ENCODE results near the gene MROH7. TPM values are rescaled to one million over a fixed set of nuclear protein-coding genes. Genes with fewer than 3 reads are reported as not detected.

MROH7 gene
- total and polyA plus RNA-seq, 2 donors: 3.0 to 7.5 TPM

DNA sequence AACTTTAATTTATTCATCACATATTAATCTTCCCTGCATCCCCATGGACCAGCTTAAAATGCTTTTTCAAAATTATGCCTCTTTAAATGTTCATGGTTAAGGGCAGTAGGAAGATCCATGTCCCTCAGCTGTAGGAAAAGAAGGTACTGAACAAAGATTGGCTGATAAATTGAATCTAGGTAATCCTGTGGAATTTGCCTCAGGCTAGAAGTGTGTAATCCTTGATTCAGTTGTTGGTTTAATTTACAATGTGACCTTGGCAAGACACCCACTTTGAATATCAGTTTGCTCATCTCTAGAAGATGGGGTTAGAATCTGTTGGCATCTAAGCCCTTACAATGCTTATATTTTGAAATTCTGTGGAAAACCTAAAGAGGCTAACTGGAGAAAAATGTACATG is 80.1 kb downstream of the MROH7 start:
- peaks cover 16% of the 10 kb centered on the region for H3K36me3 ChIP-seq (ENCODE audit: insufficient read depth)
- no peak for DNase-seq (ENCODE audit: extremely low spot score)
- no peak overlapping the region for H3K27ac ChIP-seq (ENCODE audit: low read depth)

DNA sequence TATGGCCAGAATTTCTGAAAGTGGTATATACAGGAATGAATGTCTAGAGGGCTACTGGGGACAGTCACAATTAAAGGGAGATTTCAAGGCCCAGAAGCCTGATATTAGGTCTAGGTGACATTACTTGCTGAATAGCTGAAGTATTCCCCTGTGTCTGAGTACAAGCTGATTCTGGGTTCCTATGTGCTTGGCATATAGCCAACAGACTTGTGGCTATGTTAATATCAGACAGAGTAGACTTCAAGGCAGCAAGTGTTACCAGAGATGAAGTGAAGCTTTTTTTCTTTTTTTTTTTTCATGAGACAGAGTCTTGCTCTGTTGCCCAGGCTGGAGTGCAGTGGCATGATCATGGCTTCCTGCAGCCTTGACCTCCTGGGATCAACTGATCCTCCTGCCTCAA is 82.4 kb downstream of the MROH7 start:
- no peaks in the 10 kb centered on the region for H3K4me1 ChIP-seq (ENCODE audit: insufficient read depth)
- peaks cover 13% of the 10 kb centered on the region for H3K36me3 ChIP-seq (ENCODE audit: insufficient read depth)
- H3K27ac ChIP-seq (ENCODE audit: low read depth): no peak overlapping the region
- H3K4me3 ChIP-seq (ENCODE audit: low read depth, low read length): no peak overlapping the region
- DNase-seq (ENCODE audit: extremely low spot score): no peak

More for the DNA sequence above, 80.1 kb downstream of the MROH7 start:
- no peak overlapping the region for H3K4me3 ChIP-seq (ENCODE audit: low read depth, low read length)
- H3K4me1 ChIP-seq (ENCODE audit: insufficient read depth): no peaks in the 10 kb centered on the region

GRCh38 chr1:54724771-54725170 is 83.2 kb downstream of the MROH7 start:
- 100% methylated on average over 1 of the region's 1 CpG for WGBS

DNA sequence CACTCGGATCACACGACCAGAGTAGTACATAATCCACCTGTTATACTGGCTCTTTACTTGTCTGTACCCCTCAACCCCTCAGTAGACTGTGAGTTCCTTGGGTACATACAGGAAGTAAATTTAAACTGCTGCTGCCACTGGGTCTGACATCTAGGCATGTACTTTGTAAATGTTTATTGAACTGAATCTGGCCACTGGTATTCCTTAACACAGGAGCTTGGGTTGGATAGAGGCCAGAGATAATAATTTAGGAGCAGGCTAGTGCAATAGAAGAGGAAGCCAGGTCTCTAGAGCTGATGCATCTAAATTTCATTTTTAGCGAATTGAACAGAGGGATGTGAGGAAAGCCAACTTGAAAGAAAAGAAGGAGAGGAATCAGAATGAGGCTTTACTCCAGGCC is 86.4 kb downstream of the MROH7 start:
- Histone ChIP-seq H3K36me3 (ENCODE audit: insufficient read depth) (peaks cover 12% of the 10 kb centered on the region), H3K27ac (ENCODE audit: low read depth) (no peak overlapping the region), H3K4me3 (ENCODE audit: low read depth, low read length) (no peak overlapping the region), H3K4me1 (ENCODE audit: insufficient read depth) (no peaks in the 10 kb centered on the region)
- 54% methylated on average over 3 of the region's 3 CpGs for WGBS
- no peak for DNase-seq (ENCODE audit: extremely low spot score)

More at GRCh38 chr1:54724771-54725170, 83.2 kb downstream of the MROH7 start:
- no peaks in the 10 kb centered on the region for H3K4me1 ChIP-seq (ENCODE audit: insufficient read depth)
- peaks cover 10% of the 10 kb centered on the region for H3K36me3 ChIP-seq (ENCODE audit: insufficient read depth)
- no peak for DNase-seq (ENCODE audit: extremely low spot score)
- H3K27ac ChIP-seq (ENCODE audit: low read depth): no peak overlapping the region
- no peak overlapping the region for H3K4me3 ChIP-seq (ENCODE audit: low read depth, low read length)

DNA sequence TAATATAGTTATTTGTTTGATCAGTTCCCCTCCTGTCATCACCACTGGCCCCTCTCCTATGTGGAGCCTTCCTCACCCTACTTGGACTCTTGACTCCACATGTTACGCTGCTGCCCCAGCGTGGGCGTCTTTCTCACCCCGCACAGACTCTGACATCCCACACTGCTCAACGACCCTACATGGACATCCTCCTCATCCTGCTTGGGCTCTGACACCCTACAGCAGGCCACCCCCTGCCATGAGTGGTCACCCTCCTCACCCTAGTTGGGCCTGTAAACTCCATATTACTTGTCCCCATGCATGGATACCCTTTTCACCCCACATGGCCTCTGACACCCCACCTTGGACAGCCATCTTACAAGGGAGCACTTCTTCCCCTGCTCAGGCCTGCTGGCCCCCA is 95.1 kb downstream of the MROH7 start:
- 96% methylated on average over 5 of the region's 5 CpGs for WGBS
- Histone ChIP-seq H3K4me1 (ENCODE audit: insufficient read depth) (no peaks in the 10 kb centered on the region), H3K4me3 (ENCODE audit: low read depth, low read length) (no peak overlapping the region), H3K27ac (ENCODE audit: low read depth) (no peak overlapping the region), H3K36me3 (ENCODE audit: insufficient read depth) (peaks cover 5% of the 10 kb centered on the region)
- no peak for DNase-seq (ENCODE audit: extremely low spot score)

- Histone ChIP-seq H3K27ac (ENCODE audit: low read depth) (no peak overlapping the region), H3K4me1 (ENCODE audit: insufficient read depth) (no peaks in the 10 kb centered on the region), H3K4me3 (ENCODE audit: low read depth, low read length) (no peak overlapping the region), H3K36me3 (ENCODE audit: insufficient read depth) (peaks cover 6% of the 10 kb centered on the region)
- no peak for DNase-seq (ENCODE audit: extremely low spot score)
- WGBS: 84% methylated on average over 6 of the region's 6 CpGs
Measured at GRCh38 chr1:54738244-54738643, 96.7 kb downstream of the MROH7 start.

DNA sequence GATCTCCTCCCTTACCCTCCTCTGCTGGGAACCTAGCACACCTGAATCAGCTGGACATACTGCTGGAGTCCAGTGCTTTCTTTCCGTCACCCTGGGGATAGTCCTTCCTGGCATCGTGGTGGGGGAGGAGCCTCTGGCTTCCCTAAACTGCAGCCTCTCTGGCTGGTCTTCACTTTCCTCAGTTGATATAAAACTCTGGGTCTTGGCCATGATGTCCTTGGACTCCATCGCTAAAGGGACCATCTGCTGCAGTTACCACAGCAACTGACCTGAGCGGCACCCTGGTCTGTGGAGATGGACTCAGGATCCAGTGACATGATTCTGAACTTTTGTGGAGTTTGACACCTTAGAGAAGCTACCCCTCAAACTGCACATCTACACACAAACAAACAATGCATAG is 99.9 kb downstream of the MROH7 start:
- Histone ChIP-seq H3K4me3 (ENCODE audit: low read depth, low read length) (no peak overlapping the region), H3K36me3 (ENCODE audit: insufficient read depth) (peaks cover 6% of the 10 kb centered on the region), H3K4me1 (ENCODE audit: insufficient read depth) (no peaks in the 10 kb centered on the region), H3K27ac (ENCODE audit: low read depth) (no peak overlapping the region)
- WGBS: 91% methylated on average over 4 of the region's 4 CpGs
- no peak for DNase-seq (ENCODE audit: extremely low spot score)

- no peak for DNase-seq (ENCODE audit: extremely low spot score)
- no peaks in the 10 kb centered on the region for H3K4me1 ChIP-seq (ENCODE audit: insufficient read depth)
- H3K27ac ChIP-seq (ENCODE audit: low read depth): no peak overlapping the region
- no peak overlapping the region for H3K4me3 ChIP-seq (ENCODE audit: low read depth, low read length)
- peaks cover 6% of the 10 kb centered on the region for H3K36me3 ChIP-seq (ENCODE audit: insufficient read depth)
- WGBS: 42% methylated on average over 4 of the region's 4 CpGs
Measured at GRCh38 chr1:54742282-54742681, 100.7 kb downstream of the MROH7 start.

DNA sequence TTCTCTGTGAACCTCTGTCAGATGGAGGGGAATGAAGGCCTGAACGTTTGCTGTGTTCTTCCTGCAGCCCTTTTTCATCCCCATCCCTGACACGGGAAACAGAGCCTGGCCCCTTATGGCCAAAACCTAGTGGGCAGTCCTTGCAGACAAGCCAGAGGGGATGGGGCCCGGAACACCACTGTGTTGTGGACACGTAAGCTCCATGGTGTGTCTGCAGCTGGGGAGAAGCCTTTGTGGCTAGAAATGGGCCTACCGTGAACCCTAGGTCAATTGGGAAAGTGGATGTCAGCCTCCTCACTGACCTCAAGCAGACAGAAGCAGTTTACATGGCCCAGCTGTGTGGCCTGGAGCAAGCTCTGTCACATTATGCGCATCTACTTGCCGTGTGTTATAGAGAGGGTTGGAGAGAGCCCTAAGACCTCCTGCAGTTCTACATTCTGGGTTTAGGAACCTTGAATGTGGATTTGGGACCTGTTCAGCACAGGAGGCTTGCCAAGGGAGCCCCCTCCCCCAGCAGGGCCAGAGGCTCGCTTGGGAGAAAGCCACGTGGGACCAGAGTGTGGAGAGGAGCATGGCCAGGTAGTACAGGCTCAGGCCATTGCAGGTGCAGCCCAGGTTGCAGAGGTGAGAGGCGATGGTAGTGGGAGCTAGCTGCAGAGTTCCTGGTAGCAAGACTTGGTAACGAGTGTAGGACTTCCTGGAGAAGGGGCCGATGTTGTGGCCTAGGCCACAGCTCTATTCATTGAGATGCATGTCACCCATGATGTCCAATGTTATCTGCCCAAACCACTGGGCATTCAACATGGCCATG is 102.0 kb downstream of the MROH7 start:
- Histone ChIP-seq H3K36me3 (ENCODE audit: insufficient read depth) (peaks cover 3% of the 10 kb centered on the region), H3K27ac (ENCODE audit: low read depth) (no peak overlapping the region), H3K4me3 (ENCODE audit: low read depth, low read length) (no peak overlapping the region), H3K4me1 (ENCODE audit: insufficient read depth) (no peaks in the 10 kb centered on the region)
- DNase-seq (ENCODE audit: extremely low spot score): no peak
- WGBS: 82% methylated on average over 12 of the region's 12 CpGs

DNA sequence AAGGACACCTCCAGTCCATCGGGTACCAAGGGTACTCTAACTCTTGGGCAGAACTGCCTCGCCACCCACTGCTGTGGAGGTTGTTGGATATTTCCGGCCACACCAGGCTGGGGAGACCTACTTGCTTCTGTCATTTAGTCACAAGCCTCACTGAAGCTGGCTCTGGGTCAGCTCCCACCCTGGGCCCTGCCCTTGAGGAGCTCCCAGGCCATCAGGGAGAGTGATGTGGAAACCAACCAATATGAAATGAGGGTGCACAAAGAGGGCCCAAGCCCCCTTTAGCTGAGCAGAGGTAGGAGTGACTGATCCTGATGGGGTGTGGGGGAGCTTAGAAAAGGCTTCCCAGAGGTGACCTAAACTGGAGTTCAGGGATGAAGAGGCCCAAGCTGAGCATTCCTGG is 103.1 kb downstream of the MROH7 start:
- DNase-seq (ENCODE audit: extremely low spot score): no peak
- H3K4me1 ChIP-seq (ENCODE audit: insufficient read depth): no peaks in the 10 kb centered on the region
- H3K4me3 ChIP-seq (ENCODE audit: low read depth, low read length): no peak overlapping the region
- H3K27ac ChIP-seq (ENCODE audit: low read depth): no peak overlapping the region
- peaks cover 3% of the 10 kb centered on the region for H3K36me3 ChIP-seq (ENCODE audit: insufficient read depth)
- WGBS: 91% methylated on average over 3 of the region's 3 CpGs

- Histone ChIP-seq H3K4me1 (ENCODE audit: insufficient read depth) (no peaks in the 10 kb centered on the region), H3K36me3 (ENCODE audit: insufficient read depth) (peaks cover 3% of the 10 kb centered on the region), H3K27ac (ENCODE audit: low read depth) (no peak overlapping the region), H3K4me3 (ENCODE audit: low read depth, low read length) (no peak overlapping the region)
- 90% methylated on average over 6 of the region's 6 CpGs for WGBS
- no peak for DNase-seq (ENCODE audit: extremely low spot score)
Measured at GRCh38 chr1:54745274-54745673, 103.7 kb downstream of the MROH7 start.

DNA sequence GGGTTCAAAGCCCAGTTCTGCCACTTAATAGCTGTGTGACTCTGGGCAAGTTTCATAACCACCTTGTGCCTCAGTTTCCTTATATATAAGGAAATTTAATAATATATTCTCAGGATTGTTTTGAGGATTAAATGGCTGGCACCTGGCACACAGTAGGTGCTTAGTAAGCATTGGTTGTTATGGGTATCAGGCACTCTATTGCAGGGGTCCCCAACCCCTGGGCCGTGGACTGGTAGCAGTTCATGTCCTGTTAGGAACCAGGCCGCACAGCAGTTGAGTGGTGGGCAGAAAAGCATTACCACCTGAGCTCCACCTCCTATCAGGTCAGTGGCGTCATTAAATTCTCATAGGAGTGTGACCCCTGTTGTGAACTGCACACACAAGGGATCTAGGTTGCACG is 104.3 kb downstream of the MROH7 start:
- Histone ChIP-seq H3K4me3 (ENCODE audit: low read depth, low read length) (no peak overlapping the region), H3K27ac (ENCODE audit: low read depth) (no peak overlapping the region), H3K4me1 (ENCODE audit: insufficient read depth) (no peaks in the 10 kb centered on the region), H3K36me3 (ENCODE audit: insufficient read depth) (peaks cover 3% of the 10 kb centered on the region)
- WGBS: 97% methylated on average over 4 of the region's 4 CpGs
- no peak for DNase-seq (ENCODE audit: extremely low spot score)

DNA sequence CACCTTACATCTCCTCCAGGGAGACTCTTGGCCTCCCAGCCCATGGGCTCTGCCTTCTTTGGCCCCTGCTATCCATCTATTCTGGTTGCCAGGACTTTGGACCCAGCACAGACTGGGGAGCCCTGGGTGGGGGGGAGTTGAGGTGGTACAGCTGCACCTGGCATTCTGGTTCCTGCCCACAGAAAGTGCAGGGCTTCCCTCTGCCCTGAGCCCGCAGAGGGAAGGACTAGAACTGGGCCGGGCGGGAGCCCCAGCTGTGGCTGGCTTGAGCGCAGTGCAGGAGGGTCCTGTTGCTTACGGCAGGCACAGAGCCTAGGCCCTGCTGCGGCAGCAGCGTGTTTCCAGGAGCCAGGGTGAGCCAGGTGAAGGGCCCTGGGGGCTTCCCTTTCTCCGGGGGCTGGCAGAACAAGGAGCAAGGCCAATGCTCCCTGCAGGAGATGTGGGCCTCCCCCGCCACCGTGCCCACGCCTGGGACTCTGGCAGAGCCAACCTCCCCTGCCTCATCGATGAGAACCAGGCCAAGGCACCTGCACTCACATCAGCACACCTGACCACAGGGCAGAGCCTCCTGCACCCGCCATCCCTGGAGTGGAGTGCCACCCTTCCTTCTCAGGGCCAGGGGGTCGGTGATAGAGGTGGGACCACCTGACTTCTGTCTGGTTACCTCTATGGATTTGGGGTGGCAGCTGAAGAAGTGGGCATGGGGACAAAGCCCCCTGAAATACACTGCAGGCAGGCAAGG is 106.7 kb downstream of the MROH7 start:
- no peak for DNase-seq (ENCODE audit: extremely low spot score)
- Histone ChIP-seq H3K4me1 (ENCODE audit: insufficient read depth) (no peaks in the 10 kb centered on the region), H3K36me3 (ENCODE audit: insufficient read depth) (no peaks in the 10 kb centered on the region), H3K4me3 (ENCODE audit: low read depth, low read length) (no peak overlapping the region), H3K27ac (ENCODE audit: low read depth) (no peak overlapping the region)
- WGBS: 83% methylated on average over 14 of the region's 14 CpGs

GRCh38 chr1:54750596-54750995 is 109.0 kb downstream of the MROH7 start:
- Histone ChIP-seq H3K36me3 (ENCODE audit: insufficient read depth) (no peaks in the 10 kb centered on the region), H3K27ac (ENCODE audit: low read depth) (no peak overlapping the region), H3K4me3 (ENCODE audit: low read depth, low read length) (no peak overlapping the region), H3K4me1 (ENCODE audit: insufficient read depth) (no peaks in the 10 kb centered on the region)
- no peak for DNase-seq (ENCODE audit: extremely low spot score)
- WGBS: 83% methylated on average over 6 of the region's 6 CpGs
